Measurements from ENCODE around the gene SBK3.
A peak's percentile ranks its signal among the peaks of the same experiment; 100 is the strongest.

The SBK3 gene

GRCh38 chr19:55559684-55560083, 14.3 kb upstream of the SBK3 start:
- no peaks in the 10 kb centered on the region for H3K36me3 ChIP-seq (ENCODE audit: control insufficient read depth in 2 of 2, insufficient read depth in 1 of 2, low read length in 2 of 2)
- no peak overlapping the region for H3K27ac ChIP-seq (ENCODE audit: extremely low read depth, low read depth, low read length)
- ChIA-PET POLR2A (no interaction called here), CTCF (interaction anchor here (0.6 to 1.4 kb wide), 5 partner anchors 10 to 92 kb away, joined by 3 to 5 read pairs (median 4); no protein-coding TSS in a partner anchor)
- TF ChIP-seq ZNF777 (tag by site-specific recombination; IDR thresholded peaks at IDR 0.05; ENCODE audit: borderline replicate concordance) (no peak), ZNF747 (tag by site-specific recombination; IDR thresholded peaks at IDR 0.05) (no peak), ZNF514 (tag by site-specific recombination; IDR thresholded peaks at IDR 0.05) (no peak), IKZF3 (tag by site-specific recombination; IDR thresholded peaks at IDR 0.05) (no peak), SALL2 (tag by site-specific recombination; IDR thresholded peaks at IDR 0.05; ENCODE audit: borderline replicate concordance) (no peak), ZNF76 (tag by site-specific recombination; IDR thresholded peaks at IDR 0.05; ENCODE audit: borderline replicate concordance, low read depth) (no peak), SETDB1 (IDR thresholded peaks at IDR 0.05; ENCODE audit: insufficient read length, low read length) (no peak), ZNF169 (tag by site-specific recombination; IDR thresholded peaks at IDR 0.05) (no peak), ZNF560 (tag by site-specific recombination; IDR thresholded peaks at IDR 0.05; ENCODE audit: borderline replicate concordance) (no peak)
- H3K9me3 ChIP-seq (ENCODE audit: control insufficient read depth, insufficient read depth, low read depth, low read length), result no peaks in the 10 kb centered on the region
- no peaks in the 10 kb centered on the region for H3K4me1 ChIP-seq (ENCODE audit: control insufficient read depth, insufficient read depth, low read length)
- H3K4me3 ChIP-seq (ENCODE audit: low read depth, low read length), result no peak overlapping the region

- ChIA-PET POLR2A (no interaction called here), CTCF (no interaction called here)
- TF ChIP-seq GLIS1 (tag by site-specific recombination; IDR thresholded peaks at IDR 0.05) (no peak), ZNF140 (tag by site-specific recombination; IDR thresholded peaks at IDR 0.05) (no peak), PRDM10 (tag by site-specific recombination; IDR thresholded peaks at IDR 0.05) (no peak), ZNF624 (tag by site-specific recombination; IDR thresholded peaks at IDR 0.05) (no peak), ZNF433 (tag by site-specific recombination; IDR thresholded peaks at IDR 0.05; ENCODE audit: low read depth) (no peak), ZNF138 (tag by site-specific recombination; IDR thresholded peaks at IDR 0.05; ENCODE audit: borderline replicate concordance) (no peak), OVOL3 (tag by site-specific recombination; IDR thresholded peaks at IDR 0.05) (no peak), ZNF521 (tag by site-specific recombination; IDR thresholded peaks at IDR 0.05) (no peak), ZNF677 (tag by site-specific recombination; IDR thresholded peaks at IDR 0.05) (no peak)
- Histone ChIP-seq H3K4me1 (ENCODE audit: control insufficient read depth, insufficient read depth, low read length) (peaks cover 5% of the 10 kb centered on the region; the same call in 1 of the 2 replicates), H3K9me3 (ENCODE audit: control insufficient read depth, insufficient read depth, low read depth, low read length) (no peaks in the 10 kb centered on the region), H3K4me3 (ENCODE audit: low read depth, low read length) (no peak overlapping the region), H3K27ac (ENCODE audit: extremely low read depth, low read depth, low read length) (no peak overlapping the region), H3K36me3 (ENCODE audit: control insufficient read depth in 2 of 2, insufficient read depth in 1 of 2, low read length in 2 of 2) (no peaks in the 10 kb centered on the region)
Observed at GRCh38 chr19:55554741-55555152, 9.4 kb upstream of the SBK3 start.

- Histone ChIP-seq H3K4me3 (ENCODE audit: low read depth, low read length) (no peak overlapping the region), H3K4me1 (ENCODE audit: control insufficient read depth, insufficient read depth, low read length) (peaks cover 9% of the 10 kb centered on the region), H3K27ac (ENCODE audit: extremely low read depth, low read depth, low read length) (no peak overlapping the region), H3K36me3 (ENCODE audit: control insufficient read depth in 2 of 2, insufficient read depth in 1 of 2, low read length in 2 of 2) (no peaks in the 10 kb centered on the region), H3K9me3 (ENCODE audit: control insufficient read depth, insufficient read depth, low read depth, low read length) (no peaks in the 10 kb centered on the region)
- CTCF ChIA-PET, result interaction anchor here (0.5 kb wide), 1 partner anchor 91 kb away, joined by 3 read pairs; no protein-coding TSS in a partner anchor
- POLR2A ChIA-PET, result no interaction called here
- TF ChIP-seq ZNF16 (tag by site-specific recombination; IDR thresholded peaks at IDR 0.05; ENCODE audit: low read depth) (peak; percentile 70), OSR2 (tag by site-specific recombination; IDR thresholded peaks at IDR 0.05) (no peak), ZNF561 (tag by site-specific recombination; IDR thresholded peaks at IDR 0.05; ENCODE audit: borderline replicate concordance) (no peak), ZNF629 (tag by site-specific recombination; IDR thresholded peaks at IDR 0.05) (no peak), ZBTB26 (tag by site-specific recombination; optimal IDR thresholded peaks at IDR 0.05) (no peak), PRDM1 (tag by site-specific recombination; IDR thresholded peaks at IDR 0.05) (no peak), ZNF433 (tag by site-specific recombination; IDR thresholded peaks at IDR 0.05; ENCODE audit: low read depth) (no peak), ZNF280D (tag by site-specific recombination; IDR thresholded peaks at IDR 0.05) (no peak), ZNF501 (tag by site-specific recombination; IDR thresholded peaks at IDR 0.05) (no peak)
Observed at GRCh38 chr19:55554302-55554701, 9.0 kb upstream of the SBK3 start.
